GM12878 (cell line): ENCODE data around the gene IARS2. TPM values are rescaled to one million over a fixed set of nuclear protein-coding genes. Genes with fewer than 3 reads are reported as not detected.

Experiments
- ATAC-seq: fragments of 200-7000 bp; cut with Tn5 transposase; 3 replicates; pipeline ENCODE4 v1.9.1; 2020; ENCODE audit warnings: mild to moderate bottlenecking, moderate library complexity
- BruUV-seq: library from RNA; stranded (reverse); fragments of 400-500 nt; replicated peaks from 2 replicates; lab custom pipeline; 2021; lab: Mats Ljungman, UMichigan
- CTCF ChIA-PET: fragments of 300-600 bp; sonication (Branson Sonifier 250); formaldehyde crosslinking; extraction: SDS; loops from one replicate; lab custom pipeline; 2021; ENCODE audit warnings: inconsistent platforms; lab: Yijun Ruan, JAX
- POLR2A ChIA-PET: fragments of 350-600 bp; formaldehyde crosslinking; extraction: SDS; loops from one replicate; lab custom pipeline; 2021; ENCODE audit warnings: inconsistent platforms; lab: Charles Lee
- RAD21 ChIA-PET: fragments of 300-600 bp; sonication (Branson Sonifier 250); formaldehyde crosslinking; loops from one replicate; lab custom pipeline; 2023; ENCODE audit warnings: antibody characterized with exemption; ENCODE audit not compliant: unreplicated experiment; lab: Charles Lee
- SMC1A ChIA-PET: fragments of 300-600 bp; sonication (Branson Sonifier 250); formaldehyde crosslinking; loops from one replicate; lab custom pipeline; 2023; ENCODE audit not compliant: unreplicated experiment, uncharacterized antibody; lab: Charles Lee
- DNase-seq: peaks from one replicate; pipeline ENCODE4 v3.0.0-alpha.2; 2011; ENCODE audit warnings: low read depth, low spot score
- FAIRE-seq: peaks from 3 replicates; lab custom pipeline; 2011; peaks lifted over from hg19 to GRCh38; lab: Jason Lieb, UNC
- H2AFZ ChIP-seq: 2 replicates; pipeline ENCODE4 v1.6.0; 2011; ENCODE audit warnings: low read depth, low read length, control low read depth; ENCODE audit not compliant: control insufficient read depth
- H3K27ac ChIP-seq: 2 replicates; pipeline ENCODE4 v1.5.1; 2011; ENCODE audit warnings: control low read depth; ENCODE audit not compliant: control insufficient read depth, insufficient read depth
- H3K27me3 ChIP-seq, 2 experiments: replicated peaks in 1 of 2; 2 replicates each; pipeline versions ENCODE4 v1.6.0 to v1.6.1; 2011; ENCODE audit warnings: low read length in 1 of 2; ENCODE audit not compliant: control insufficient read depth in 2 of 2, insufficient read depth in 2 of 2
- H3K36me3 ChIP-seq, 2 experiments: 2 replicates each; pipeline ENCODE4 v1.5.1; 2011; ENCODE audit warnings: low read length in 1 of 2; ENCODE audit not compliant: control insufficient read depth in 2 of 2, insufficient read depth in 2 of 2
- H3K4me1 ChIP-seq: 2 replicates; pipeline ENCODE4 v1.6.1; 2011; ENCODE audit warnings: mild to moderate bottlenecking, low read length, moderate library complexity, mixed read lengths; ENCODE audit not compliant: control insufficient read depth, insufficient read depth
- H3K4me2 ChIP-seq: 2 replicates; pipeline ENCODE4 v1.6.0; 2011; ENCODE audit warnings: control low read depth; ENCODE audit not compliant: control insufficient read depth, insufficient read depth
- H3K4me3 ChIP-seq: fragments of 200-600 bp; sonication (generic); 2 replicates; pipeline ENCODE4 v1.5.1; 2016
- H3K79me2 ChIP-seq: 2 replicates; pipeline ENCODE4 v1.6.0; 2011; ENCODE audit warnings: low read length; ENCODE audit not compliant: control insufficient read depth, insufficient read depth
- H3K9ac ChIP-seq: 2 replicates; pipeline ENCODE4 v1.8.0; 2011; ENCODE audit warnings: low read length, control low read depth, mixed read lengths; ENCODE audit not compliant: control insufficient read depth, insufficient read depth
- H3K9me3 ChIP-seq: replicated peaks from 3 replicates; pipeline ENCODE4 v1.5.1; 2011; ENCODE audit warnings: mild to moderate bottlenecking, low read length; ENCODE audit not compliant: control insufficient read depth, insufficient read depth
- H4K20me1 ChIP-seq: 2 replicates; pipeline ENCODE4 v1.6.0; 2011; ENCODE audit not compliant: control insufficient read depth, insufficient read depth
- NKRF ChIP-seq: fragments of 450-650 bp; conservative IDR thresholded peaks from 2 replicates; pipeline ENCODE4 v1.6.1; 2017; ENCODE audit warnings: mild to moderate bottlenecking, moderate library complexity
- SMARCA5 ChIP-seq: fragments of 450-650 bp; IDR thresholded peaks from 2 replicates; pipeline ENCODE4 v1.6.1; 2017; ENCODE audit warnings: mild to moderate bottlenecking
- STAT3 ChIP-seq: IDR thresholded peaks from 2 replicates; pipeline ENCODE4 v1.6.1; 2011; ENCODE audit warnings: low read depth, low read length, improper control_type of control experiment
- WGBS: methylation state at CpG from one replicate; pipeline ENCODE4 v1.1.6; 2016; ENCODE audit warnings: low lambda C conversion rate; ENCODE audit not compliant: insufficient replicate concordance, insufficient coverage; ENCODE audit errors: missing lambda C conversion rate; 5-methylcytosine and 5-hydroxymethylcytosine counted together
- in situ Hi-C: fragments of 300-500 bp; cut with MboI; formaldehyde crosslinking; loops from 9 replicates; pipeline ENCODE4 v1.14.3; 2018; ENCODE audit warnings: mixed read lengths
- intact Hi-C: fragments of 100-400 bp; cut with micrococcal nuclease; formaldehyde crosslinking; loops from one replicate; pipeline ENCODE4 v1.14.2; 2022; ENCODE audit not compliant: unreplicated experiment
- polyA plus RNA-seq, 11 experiments: library from polyadenylated mRNA; depleted of rRNA in 4 of 11; unstranded in 6 of 11; stranded (reverse) in 5 of 11; fragments of >200 nt; fragmentation: Nextera tagmentation in 4 of 11; fragmentation: Illumina TruSeq in 1 of 11; extraction: Ambion mirVana in 4 of 11; extraction: Trizol in 1 of 11; gene quantifications; 1 replicate in 1 of 11; 2 replicates in 10 of 11; pipeline versions ENCODE4 v1.2.1 to v1.2.3, GENCODE V29; 2011 to 2016; ENCODE audit warnings: inconsistent platforms in 2 of 11, missing spikeins in 2 of 11, low read depth in 1 of 11
- total RNA-seq, 4 experiments: library from RNA; depleted of rRNA in 3 of 4; stranded (reverse); fragments of >200 nt in 3 of 4; fragmentation: Illumina TruSeq in 1 of 4; extraction: Trizol in 1 of 4; gene quantifications; 2 replicates each; pipeline versions ENCODE4 v1.2.1 to v1.2.3, GENCODE V29; 2013 to 2021
- TF ChIP-seq, protein P1 (sequence below): IDR thresholded peaks from 2 replicates; pipeline ENCODE4 v1.6.1; 2012; ENCODE audit warnings: low read depth, low read length, improper control_type of control experiment

The IARS2 gene
- total and polyA plus RNA-seq, 10 of the 15 experiments (the other 5 are each of a cell fraction or from before 2014, with no cell fraction given): 23.7 to 100 (median 66.8) TPM

DNA sequence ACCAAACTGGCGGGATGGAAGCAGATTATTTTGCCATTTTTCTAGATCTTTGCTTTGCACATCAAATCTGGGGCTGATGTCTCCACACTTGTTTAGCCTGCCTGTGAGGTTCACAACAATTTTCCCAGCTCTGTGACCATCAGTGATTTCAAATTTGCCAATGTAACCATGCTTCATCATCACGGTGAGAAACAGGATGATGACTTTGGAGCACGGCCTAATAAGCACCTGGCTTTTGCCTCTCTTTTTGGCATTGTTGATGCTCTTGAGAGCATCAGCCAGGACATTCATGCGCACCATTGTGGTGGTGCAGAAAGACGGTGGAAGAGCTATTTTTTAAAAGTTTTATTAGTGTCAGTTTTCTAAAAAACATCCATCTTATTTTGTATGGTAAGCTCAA is 50.1 kb downstream of the IARS2 start:
- Histone ChIP-seq H3K4me3 (no peak overlapping the region), H3K4me1 (no peaks in the 10 kb centered on the region), H2AFZ (no peak overlapping the region), H3K9me3 (no peaks in the 10 kb centered on the region), H3K27ac (no peak overlapping the region), H3K36me3 (peaks cover 0 to 13% of the 10 kb centered on the region in 2 experiments; a peak in 2 of 4 replicates), H3K79me2 (no peaks in the 10 kb centered on the region), H3K4me2 (no peak overlapping the region), H3K27me3 (no peaks in the 10 kb centered on the region), H3K9ac (no peak overlapping the region), H4K20me1 (no peaks in the 10 kb centered on the region)
- TF ChIP-seq, protein P1, sequence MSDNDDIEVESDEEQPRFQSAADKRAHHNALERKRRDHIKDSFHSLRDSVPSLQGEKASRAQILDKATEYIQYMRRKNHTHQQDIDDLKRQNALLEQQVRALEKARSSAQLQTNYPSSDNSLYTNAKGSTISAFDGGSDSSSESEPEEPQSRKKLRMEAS: no peak
- TF ChIP-seq NKRF (no peak), SMARCA5 (no peak), STAT3 (no peak)
- RAD21 ChIA-PET: no interaction called here
- POLR2A ChIA-PET: no interaction called here
- in situ Hi-C loops (no loop called here), intact Hi-C loops (no loop called here)
- ATAC-seq (no peak), FAIRE-seq (no peak), DNase-seq (no peak)
- WGBS: 88% methylated on average over 5 of the region's 5 CpGs
- no TSS peak for BruUV-seq
- SMC1A ChIA-PET: interaction anchor here (0.6 to 1.3 kb wide), 5 partner anchors 19 to 603 kb away, joined by 3 to 5 read pairs (median 3); no protein-coding TSS in a partner anchor
- CTCF ChIA-PET: interaction anchor here (1.2 to 1.6 kb wide), 2 partner anchors 28 to 154 kb away, joined by 3 to 8 read pairs; no protein-coding TSS in a partner anchor
